OCI-LY7 (cell line): ENCODE data around the gene GRIA1.

ENCODE experiments used
- CTCF ChIP-seq: fragments of 200-600 bp; sonication (generic); conservative IDR thresholded peaks from 2 replicates; pipeline ENCODE4 v1.5.1; 2014; ENCODE audit warnings: mild to moderate bottlenecking, antibody characterized with exemption, low read length, moderate library complexity, mixed read lengths
- EZH2phosphoT487 ChIP-seq: fragments of 200-600 bp; sonication (generic); IDR thresholded peaks from 2 replicates; pipeline ENCODE4 v1.6.1; 2018; ENCODE audit warnings: low read depth, borderline replicate concordance, mild to moderate bottlenecking, mixed run types, antibody characterized with exemption, low read length, moderate library complexity, mixed read lengths

GRCh38 chr5:153445875-153446579 lies 44.4 kb upstream of the GRIA1 start:
- no peak for TF ChIP-seq EZH2phosphoT487
- no peak for TF ChIP-seq CTCF
